GM21737 (cell line): ENCODE measurements around the gene ICE2.

Experiments used
- ATAC-seq: cut with Tn5 transposase; IDR thresholded peaks from one replicate; pipeline ENCODE4 v1.9.1; 2021; ENCODE audit warnings: mild to moderate bottlenecking, moderate library complexity; ENCODE audit not compliant: unreplicated experiment

The ICE2 gene, protein sequence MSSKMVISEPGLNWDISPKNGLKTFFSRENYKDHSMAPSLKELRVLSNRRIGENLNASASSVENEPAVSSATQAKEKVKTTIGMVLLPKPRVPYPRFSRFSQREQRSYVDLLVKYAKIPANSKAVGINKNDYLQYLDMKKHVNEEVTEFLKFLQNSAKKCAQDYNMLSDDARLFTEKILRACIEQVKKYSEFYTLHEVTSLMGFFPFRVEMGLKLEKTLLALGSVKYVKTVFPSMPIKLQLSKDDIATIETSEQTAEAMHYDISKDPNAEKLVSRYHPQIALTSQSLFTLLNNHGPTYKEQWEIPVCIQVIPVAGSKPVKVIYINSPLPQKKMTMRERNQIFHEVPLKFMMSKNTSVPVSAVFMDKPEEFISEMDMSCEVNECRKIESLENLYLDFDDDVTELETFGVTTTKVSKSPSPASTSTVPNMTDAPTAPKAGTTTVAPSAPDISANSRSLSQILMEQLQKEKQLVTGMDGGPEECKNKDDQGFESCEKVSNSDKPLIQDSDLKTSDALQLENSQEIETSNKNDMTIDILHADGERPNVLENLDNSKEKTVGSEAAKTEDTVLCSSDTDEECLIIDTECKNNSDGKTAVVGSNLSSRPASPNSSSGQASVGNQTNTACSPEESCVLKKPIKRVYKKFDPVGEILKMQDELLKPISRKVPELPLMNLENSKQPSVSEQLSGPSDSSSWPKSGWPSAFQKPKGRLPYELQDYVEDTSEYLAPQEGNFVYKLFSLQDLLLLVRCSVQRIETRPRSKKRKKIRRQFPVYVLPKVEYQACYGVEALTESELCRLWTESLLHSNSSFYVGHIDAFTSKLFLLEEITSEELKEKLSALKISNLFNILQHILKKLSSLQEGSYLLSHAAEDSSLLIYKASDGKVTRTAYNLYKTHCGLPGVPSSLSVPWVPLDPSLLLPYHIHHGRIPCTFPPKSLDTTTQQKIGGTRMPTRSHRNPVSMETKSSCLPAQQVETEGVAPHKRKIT

DNA sequence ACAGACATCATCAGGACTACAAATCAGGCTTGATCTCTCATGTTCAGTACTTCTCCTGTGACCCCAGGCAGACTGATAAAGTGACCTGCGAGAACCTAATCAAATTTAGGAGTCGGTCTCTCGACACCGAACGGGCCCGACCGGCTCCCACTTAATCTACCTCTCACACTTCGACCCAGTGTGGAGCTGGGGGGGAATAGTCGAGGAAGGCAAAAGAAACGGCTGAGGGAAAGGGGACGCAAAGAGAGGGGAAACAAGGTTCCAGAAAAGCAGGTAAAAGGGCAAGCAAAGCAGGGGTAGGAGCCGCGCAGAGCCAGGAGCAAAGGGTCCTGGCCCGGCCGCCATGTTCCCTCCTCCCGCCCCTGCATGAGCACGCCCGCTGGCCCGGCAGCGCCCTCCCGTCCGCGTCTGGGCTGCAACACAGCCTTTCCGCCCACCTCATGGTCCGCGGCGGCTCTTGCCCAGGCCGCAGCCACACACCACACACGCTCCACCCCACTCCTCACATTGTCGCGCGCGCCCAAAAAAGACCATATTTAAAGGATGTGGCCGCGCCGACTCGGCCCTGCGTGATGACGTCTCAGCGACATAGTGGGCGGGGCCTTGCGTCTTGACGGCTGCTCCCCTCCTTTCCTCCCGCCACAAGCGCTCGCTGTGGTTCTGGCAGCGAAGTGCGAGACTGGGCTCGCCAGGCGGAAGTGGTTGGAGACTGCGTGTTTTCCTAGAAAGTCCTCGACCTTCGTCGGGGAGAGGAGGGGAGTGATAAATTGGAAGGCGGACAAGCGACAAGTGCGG is at the start of gene ICE2:
ICE2 (minus strand) TSS at position 577 of the 795 bp plus-strand sequence. CDS start 1,165 bp downstream, outside the sequence.
- ATAC-seq: peak; percentile 85

DNA sequence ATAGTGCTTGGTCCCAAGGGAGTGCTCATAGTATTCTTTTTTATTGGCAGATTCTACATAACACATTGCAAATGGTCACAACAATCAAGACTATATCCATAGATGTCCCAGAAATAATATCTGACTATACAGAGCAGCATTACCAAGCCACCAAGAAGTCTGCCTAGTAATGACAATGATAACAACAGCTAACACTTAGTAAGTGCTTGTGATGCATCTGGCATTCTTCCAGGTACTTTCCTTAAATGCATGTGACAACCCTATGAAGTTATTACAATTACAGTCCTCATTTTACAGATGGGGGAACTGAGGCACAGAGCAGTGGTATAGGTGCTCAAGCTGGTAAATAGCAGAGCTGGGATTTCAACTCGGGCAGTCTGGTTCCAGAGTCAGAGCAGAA is 49.6 kb upstream of the ICE2 start:
- ATAC-seq: no peak

DNA sequence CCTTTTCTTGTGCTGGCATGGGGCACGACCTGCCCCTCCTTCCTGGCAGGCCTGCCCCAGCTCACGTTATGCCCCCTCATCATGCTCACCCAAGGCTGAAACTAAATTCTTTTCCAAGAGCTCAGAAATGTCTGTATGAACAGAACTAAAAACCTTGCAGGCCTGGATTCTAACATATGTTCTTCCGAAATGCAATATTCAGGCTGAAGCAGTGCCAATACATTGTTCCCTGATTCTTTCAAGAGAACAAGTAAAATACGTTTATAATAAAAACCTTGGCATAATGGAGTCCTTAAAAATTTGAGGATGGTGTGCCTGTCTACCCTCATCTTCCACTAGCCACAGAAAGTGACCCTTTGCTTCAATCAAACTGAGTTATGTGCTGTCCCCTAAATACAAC is 48.5 kb upstream of the ICE2 start:
- no peak for ATAC-seq

- ATAC-seq: no peak
Measured at GRCh38 chr15:60526127-60526616, 47.2 kb upstream of the ICE2 start.

- ATAC-seq: no peak
Measured at GRCh38 chr15:60525341-60526039, 46.5 kb upstream of the ICE2 start.

- ATAC-seq: no peak
Measured at GRCh38 chr15:60523056-60523455, 44.1 kb upstream of the ICE2 start.

- no peak for ATAC-seq
Measured at GRCh38 chr15:60520825-60521368, 42.0 kb upstream of the ICE2 start.

DNA sequence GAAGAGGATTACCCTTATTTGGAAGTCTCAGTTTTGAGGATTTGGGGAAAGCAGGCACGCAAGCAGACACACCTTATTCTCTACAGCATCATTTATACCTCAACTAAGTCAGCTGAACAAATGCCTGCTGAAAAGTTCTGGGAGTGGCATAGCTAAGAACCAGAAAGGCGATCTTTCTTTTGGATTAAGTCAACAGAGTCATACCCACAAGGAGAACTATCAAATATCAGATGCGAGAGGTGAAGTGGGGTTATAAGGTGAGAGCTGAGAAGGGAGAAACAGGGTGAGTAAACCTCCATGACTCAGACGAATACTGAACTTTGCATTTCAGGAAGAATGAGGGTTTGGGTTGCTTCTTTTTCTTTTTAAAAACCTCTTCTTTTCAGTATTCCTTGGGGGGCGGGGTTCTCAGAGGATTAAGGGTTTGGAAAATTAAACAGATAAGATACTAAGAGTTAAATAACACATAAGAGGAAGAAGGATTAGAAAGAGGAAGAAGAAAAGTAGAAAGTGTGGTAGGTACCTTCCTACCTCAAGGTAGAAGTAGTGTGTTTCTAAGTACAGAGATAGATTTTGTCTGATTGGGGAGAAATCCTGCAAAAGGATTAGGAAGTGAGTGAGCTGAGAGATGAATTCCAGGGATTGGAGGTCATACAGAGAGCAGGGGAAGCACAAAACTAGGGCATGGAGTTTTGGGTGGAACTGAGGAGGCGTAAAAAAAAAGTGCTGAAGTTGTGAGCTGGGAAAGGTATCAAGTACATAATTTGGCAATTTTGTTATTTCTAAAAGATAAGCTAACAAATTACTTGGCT is 41.3 kb upstream of the ICE2 start:
- no peak for ATAC-seq

GRCh38 chr15:60519218-60519617 is 40.3 kb upstream of the ICE2 start:
- no peak for ATAC-seq

GRCh38 chr15:60518511-60518910 is 39.6 kb upstream of the ICE2 start:
- ATAC-seq: no peak

- ATAC-seq: no peak
Measured at GRCh38 chr15:60514261-60514881, 35.4 kb upstream of the ICE2 start.

- ATAC-seq: no peak
Measured at GRCh38 chr15:60513676-60514075, 34.7 kb upstream of the ICE2 start.

DNA sequence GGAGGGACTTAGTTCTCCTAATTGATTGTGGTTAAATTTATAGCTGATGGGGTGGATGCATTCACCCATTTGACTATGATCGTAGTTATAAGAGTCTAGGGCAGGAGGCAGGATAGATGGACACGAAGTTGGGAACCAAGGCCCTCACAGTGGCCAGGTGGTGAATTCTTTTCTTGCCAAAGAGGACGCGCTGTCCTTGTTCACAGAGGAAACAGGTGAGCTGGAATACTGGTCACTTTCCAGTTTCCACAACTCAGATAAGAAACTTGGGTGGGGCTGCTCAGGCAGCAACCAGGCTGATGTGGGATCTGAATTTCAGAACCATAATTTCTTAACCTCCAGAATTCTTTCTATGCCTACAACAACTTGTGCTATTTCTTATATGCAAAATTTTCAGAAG is 34.0 kb upstream of the ICE2 start:
- ATAC-seq: no peak

GRCh38 chr15:60511351-60512031 is 32.5 kb upstream of the ICE2 start:
- no peak for ATAC-seq

DNA sequence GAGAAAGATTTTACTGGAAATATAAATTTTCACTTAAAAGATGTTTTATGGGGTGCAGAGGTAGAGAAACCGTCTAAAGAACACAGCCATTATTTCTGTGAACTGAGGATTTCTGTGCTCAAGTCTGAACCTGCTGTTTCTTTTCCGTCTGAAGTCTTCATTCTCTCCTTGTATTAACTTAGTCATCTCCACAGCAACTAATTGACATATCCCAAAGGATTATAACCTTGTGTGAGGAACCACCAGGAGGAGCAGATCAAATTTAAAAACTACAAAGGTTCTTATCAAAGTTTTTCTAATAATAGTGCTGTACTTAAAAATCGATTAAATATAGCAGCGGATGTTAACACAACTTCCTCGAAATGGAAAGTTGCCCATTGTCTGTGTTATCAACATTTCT is 31.1 kb upstream of the ICE2 start:
- ATAC-seq: no peak

- ATAC-seq: no peak
Measured at GRCh38 chr15:60509470-60509869, 30.5 kb upstream of the ICE2 start.

DNA sequence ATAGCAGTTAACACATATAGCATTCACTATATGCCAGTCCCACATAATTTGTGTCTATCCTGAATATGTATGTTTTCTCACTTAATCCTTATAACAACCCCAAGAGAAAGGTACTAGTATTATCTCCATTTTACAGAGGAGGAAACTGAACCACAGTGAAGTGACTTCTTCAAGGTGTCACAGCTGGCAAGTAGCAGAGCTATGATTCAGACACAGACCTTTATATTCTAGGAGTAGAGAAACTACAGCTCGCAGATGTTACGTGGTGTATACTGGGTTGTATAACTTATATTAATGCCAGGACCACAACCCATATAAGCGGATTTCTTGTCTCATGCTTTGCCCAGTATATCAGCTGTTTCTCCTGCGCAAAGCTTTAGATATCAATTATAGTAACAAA is 29.5 kb upstream of the ICE2 start:
- no peak for ATAC-seq
